Body of pancreas (tissue), 4 donors: Measurements from ENCODE around the gene KRTAP4-9.
"Not testable (repeated sequence)": the region's sequence is repeated elsewhere in the genome, so short reads cannot be mapped to it uniquely, and the experiment has no call there.

Experiments used
- POLR2A ChIP-seq, 3 donors: fragments of 450-650 bp; IDR thresholded peaks; one replicate each; pipeline ENCODE4 v1.6.1; 2016; ENCODE audit warnings: antibody characterized with exemption in 3 of 3, mild to moderate bottlenecking in 2 of 3
- TF ChIP-seq, protein P1 (sequence below), 7 experiments: fragments of 450-650 bp in 4 of 7; fragments of 200-600 bp in 3 of 7; sonication (generic) in 3 of 7; IDR thresholded peaks; one replicate each; pipeline ENCODE4 v1.5.1; 2016 to 2019; ENCODE audit warnings: antibody characterized with exemption in 7 of 7

- TF ChIP-seq, protein P1, sequence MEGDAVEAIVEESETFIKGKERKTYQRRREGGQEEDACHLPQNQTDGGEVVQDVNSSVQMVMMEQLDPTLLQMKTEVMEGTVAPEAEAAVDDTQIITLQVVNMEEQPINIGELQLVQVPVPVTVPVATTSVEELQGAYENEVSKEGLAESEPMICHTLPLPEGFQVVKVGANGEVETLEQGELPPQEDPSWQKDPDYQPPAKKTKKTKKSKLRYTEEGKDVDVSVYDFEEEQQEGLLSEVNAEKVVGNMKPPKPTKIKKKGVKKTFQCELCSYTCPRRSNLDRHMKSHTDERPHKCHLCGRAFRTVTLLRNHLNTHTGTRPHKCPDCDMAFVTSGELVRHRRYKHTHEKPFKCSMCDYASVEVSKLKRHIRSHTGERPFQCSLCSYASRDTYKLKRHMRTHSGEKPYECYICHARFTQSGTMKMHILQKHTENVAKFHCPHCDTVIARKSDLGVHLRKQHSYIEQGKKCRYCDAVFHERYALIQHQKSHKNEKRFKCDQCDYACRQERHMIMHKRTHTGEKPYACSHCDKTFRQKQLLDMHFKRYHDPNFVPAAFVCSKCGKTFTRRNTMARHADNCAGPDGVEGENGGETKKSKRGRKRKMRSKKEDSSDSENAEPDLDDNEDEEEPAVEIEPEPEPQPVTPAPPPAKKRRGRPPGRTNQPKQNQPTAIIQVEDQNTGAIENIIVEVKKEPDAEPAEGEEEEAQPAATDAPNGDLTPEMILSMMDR (IDR thresholded peaks at IDR 0.05): not testable (repeated sequence)
- not testable (repeated sequence) for TF ChIP-seq POLR2A (IDR thresholded peaks at IDR 0.05)
Observed at GRCh38 chr17:41119696-41120690, 14.8 kb downstream of the KRTAP4-9 start.
